Liver (tissue), 9 donors: ENCODE results near the gene FAM13B. TPM values are rescaled to one million over a fixed set of nuclear protein-coding genes. Genes with fewer than 3 reads are reported as not detected.

Experiments
- DNase-seq: peaks from one replicate; pipeline ENCODE4 v3.0.0-alpha.2; 2017; ENCODE audit warnings: low spot score
- H3K27ac ChIP-seq, 2 donors: one replicate each; pipeline ENCODE4 v1.7.0; 2013; ENCODE audit warnings: inconsistent platforms in 2 of 2, low read length in 2 of 2, control low read depth in 1 of 2, low read depth in 1 of 2, mild to moderate bottlenecking in 1 of 2
- H3K27me3 ChIP-seq, 4 donors: one replicate each; pipeline versions ENCODE4 v1.6.1 to v1.7.0; 2013; ENCODE audit warnings: low read length in 3 of 4, inconsistent platforms in 1 of 4, mild to moderate bottlenecking in 1 of 4, moderate library complexity in 1 of 4; ENCODE audit not compliant: control insufficient read depth in 4 of 4, insufficient read depth in 4 of 4
- H3K36me3 ChIP-seq, 4 donors: one replicate each; pipeline versions ENCODE4 v1.6.1 to v1.7.0; 2013; ENCODE audit warnings: low read length in 3 of 4, mild to moderate bottlenecking in 3 of 4, low read depth in 1 of 4, moderate library complexity in 1 of 4; ENCODE audit not compliant: control insufficient read depth in 4 of 4, insufficient read depth in 3 of 4
- H3K4me1 ChIP-seq, 4 donors: one replicate each; pipeline versions ENCODE4 v1.6.1 to v1.7.0; 2013; ENCODE audit warnings: low read length in 3 of 4, mild to moderate bottlenecking in 3 of 4, moderate library complexity in 1 of 4; ENCODE audit not compliant: control insufficient read depth in 4 of 4, insufficient read depth in 4 of 4
- H3K4me3 ChIP-seq, 3 donors: one replicate each; pipeline versions ENCODE4 v1.6.1 to v1.7.0; 2013; ENCODE audit warnings: low read length in 3 of 3, control low read depth in 1 of 3, low read depth in 1 of 3, mild to moderate bottlenecking in 1 of 3
- H3K9ac ChIP-seq, 2 donors: one replicate each; pipeline ENCODE4 v1.7.0; 2013; ENCODE audit warnings: low read length in 2 of 2, mild to moderate bottlenecking in 2 of 2, moderate library complexity in 2 of 2, control low read depth in 1 of 2, low read depth in 1 of 2
- H3K9me3 ChIP-seq, 4 donors: one replicate each; pipeline versions ENCODE4 v1.6.1 to v1.7.0; 2013; ENCODE audit warnings: low read length in 3 of 4; ENCODE audit not compliant: control insufficient read depth in 4 of 4
- ATF3 ChIP-seq: IDR thresholded peaks from 2 replicates; pipeline ENCODE4 v1.6.1; 2016; ENCODE audit warnings: antibody characterized with exemption
- CTCF ChIP-seq: fragments of 150-350 bp; IDR thresholded peaks from 2 replicates; pipeline ENCODE4 v1.5.1; 2017; ENCODE audit warnings: improper control_type of control experiment, low read depth, low read length; ENCODE audit not compliant: missing input control
- EGR1 ChIP-seq, 2 donors: IDR thresholded peaks; 2 replicates each; pipeline ENCODE4 v1.6.1; 2016 to 2018; ENCODE audit warnings: antibody characterized with exemption in 2 of 2, low read depth in 2 of 2
- FOXA1 ChIP-seq: IDR thresholded peaks from 2 replicates; pipeline ENCODE4 v1.6.1; 2016; ENCODE audit warnings: antibody characterized with exemption
- FOXA2 ChIP-seq: IDR thresholded peaks from 2 replicates; pipeline ENCODE4 v1.6.1; 2016; ENCODE audit warnings: antibody characterized with exemption
- GABPA ChIP-seq, 2 donors: IDR thresholded peaks in 1 of 2; conservative IDR thresholded peaks in 1 of 2; 2 replicates each; pipeline ENCODE4 v1.6.1; 2016; ENCODE audit warnings: antibody characterized with exemption in 2 of 2, mild to moderate bottlenecking in 1 of 2, moderate library complexity in 1 of 2
- HNF4G ChIP-seq: IDR thresholded peaks from 2 replicates; pipeline ENCODE4 v1.6.1; 2016; ENCODE audit warnings: antibody characterized with exemption
- MAX ChIP-seq: IDR thresholded peaks from 2 replicates; pipeline ENCODE4 v1.6.1; 2016; ENCODE audit warnings: antibody characterized with exemption
- REST ChIP-seq: IDR thresholded peaks from 2 replicates; pipeline ENCODE4 v1.6.1; 2016; ENCODE audit warnings: antibody characterized with exemption, mild to moderate bottlenecking
- RXRA ChIP-seq, 2 donors: IDR thresholded peaks; 2 replicates each; pipeline ENCODE4 v1.6.1; 2017 to 2018; ENCODE audit warnings: antibody characterized with exemption in 2 of 2, mild to moderate bottlenecking in 1 of 2
- SP1 ChIP-seq: IDR thresholded peaks from 2 replicates; pipeline ENCODE4 v1.6.1; 2018; ENCODE audit warnings: antibody characterized with exemption, mild to moderate bottlenecking
- TAF1 ChIP-seq: conservative IDR thresholded peaks from 2 replicates; pipeline ENCODE4 v1.6.1; 2016; ENCODE audit warnings: antibody characterized with exemption, mild to moderate bottlenecking
- YY1 ChIP-seq: IDR thresholded peaks from 2 replicates; pipeline ENCODE4 v1.6.1; 2016; ENCODE audit warnings: antibody characterized with exemption, mild to moderate bottlenecking
- ZBTB33 ChIP-seq: IDR thresholded peaks from 2 replicates; pipeline ENCODE4 v1.6.1; 2016; ENCODE audit warnings: antibody characterized with exemption
- WGBS: extraction: QIAGEN DNeasy Blood & Tissue Kit; methylation state at CpG from one replicate; pipeline ENCODE4 v1.1.7; 2013; 5-methylcytosine and 5-hydroxymethylcytosine counted together
- polyA plus RNA-seq, 2 donors: library from polyadenylated mRNA; stranded (reverse) in 1 of 2; unstranded in 1 of 2; fragments of 200-250 nt in 1 of 2; fragments of >200 nt in 1 of 2; fragmentation: Nextera tagmentation in 1 of 2; extraction: Ambion mirVana in 1 of 2; gene quantifications; one replicate each; pipeline versions ENCODE4 v1.2.1 to v1.2.3, GENCODE V29; 2013 to 2015
- total RNA-seq, 2 donors: library from RNA; depleted of rRNA; stranded (reverse); fragments of >200 nt; gene quantifications; one replicate each; pipeline ENCODE4 v1.2.3, GENCODE V29; 2014
- donor health status: healthy.
- donor health status: healthy.
- donor health status: healthy.
- donor health status: healthy.
- donor health status: healthy.

Gene FAM13B
- total and polyA plus RNA-seq, 4 donors: 4.3 to 19.0 (median 10.8) TPM

- WGBS: 84% methylated on average over 5 of the region's 5 CpGs
- H3K27ac ChIP-seq: no peak overlapping the region
- no peak for TF ChIP-seq RXRA (IDR thresholded peaks at IDR 0.05)
- no peak for TF ChIP-seq MAX
- no peak for TF ChIP-seq YY1
- no peak for TF ChIP-seq ATF3
- no peak for TF ChIP-seq FOXA1
- no peak for TF ChIP-seq CTCF
- TF ChIP-seq FOXA2: no peak
- no peak for TF ChIP-seq SP1
- TF ChIP-seq EGR1 (IDR thresholded peaks at IDR 0.05; ENCODE audit: low read depth in 2 of 2): no peak
- no peak for TF ChIP-seq ZBTB33
- no peak for TF ChIP-seq REST
- TF ChIP-seq HNF4G: no peak
- no peak for TF ChIP-seq GABPA (IDR thresholded peaks at IDR 0.05 in 1 of 2, conservative IDR thresholded peaks at IDR 0.05 in 1 of 2)
- no peak for TF ChIP-seq TAF1
These were observed 32.2 kb upstream of the FAM13B start for GRCh38 chr5:138065102-138065501.

GRCh38 chr5:138064526-138064925 lies 31.6 kb upstream of the FAM13B start:
- H3K9ac ChIP-seq: no peak overlapping the region
- no peak for TF ChIP-seq MAX
- no peak for TF ChIP-seq EGR1 (IDR thresholded peaks at IDR 0.05; ENCODE audit: low read depth in 2 of 2)
- TF ChIP-seq HNF4G: no peak
- no peak for DNase-seq
- H3K27ac ChIP-seq: no peak overlapping the region
- H3K36me3 ChIP-seq: no peaks in the 10 kb centered on the region
- H3K4me3 ChIP-seq: no peak overlapping the region
- H3K27me3 ChIP-seq: no peaks in the 10 kb centered on the region
- no peaks in the 10 kb centered on the region for H3K4me1 ChIP-seq
- no peaks in the 10 kb centered on the region for H3K9me3 ChIP-seq

More at GRCh38 chr5:138065102-138065501, 32.2 kb upstream of the FAM13B start:
- no peaks in the 10 kb centered on the region for H3K9me3 ChIP-seq
- DNase-seq: no peak
- H3K9ac ChIP-seq: no peak overlapping the region
- H3K4me1 ChIP-seq: no peaks in the 10 kb centered on the region
- H3K4me3 ChIP-seq: no peak overlapping the region
- no peaks in the 10 kb centered on the region for H3K27me3 ChIP-seq
- no peaks in the 10 kb centered on the region for H3K36me3 ChIP-seq
